MCF 10A (cell line): ENCODE data around the gene HSD17B2. TPM values are rescaled to one million over a fixed set of nuclear protein-coding genes. Genes with fewer than 3 reads are reported as not detected.

ENCODE experiments used
- BruUV-seq: library from RNA; stranded (reverse); fragments of 400-500 nt; replicated peaks from 2 replicates; lab custom pipeline; 2021; lab: Mats Ljungman, UMichigan
- CTCF ChIA-PET: fragments of 300-600 bp; sonication (Branson Sonifier 250); formaldehyde crosslinking; extraction: SDS; loops from one replicate; lab custom pipeline; 2021; ENCODE audit warnings: antibody characterized with exemption, inconsistent platforms; lab: Yijun Ruan, JAX
- POLR2A ChIA-PET: fragments of 300-600, 350-650 bp; sonication (Branson Sonifier 250); formaldehyde crosslinking; extraction: SDS; loops from one replicate; lab custom pipeline; 2020; ENCODE audit warnings: antibody characterized with exemption, inconsistent platforms; lab: Yijun Ruan, JAX
- DNase-seq: peaks from one replicate; pipeline ENCODE4 v3.0.0-alpha.2; 2018; ENCODE audit not compliant: unreplicated experiment
- H3K27ac Mint-ChIP-seq: one replicate; pipeline ENCODE4 v1.8.0; 2022; ENCODE audit warnings: mild to moderate bottlenecking, low read depth, mixed read lengths; ENCODE audit not compliant: unreplicated experiment
- H3K27me3 Mint-ChIP-seq: one replicate; pipeline ENCODE4 v1.8.0; 2022; ENCODE audit warnings: mixed read lengths; ENCODE audit not compliant: insufficient read depth, unreplicated experiment
- H3K36me3 Mint-ChIP-seq: one replicate; pipeline ENCODE4 v1.8.0; 2022; ENCODE audit warnings: mild to moderate bottlenecking, moderate library complexity, mixed read lengths; ENCODE audit not compliant: insufficient read depth, unreplicated experiment
- H3K4me1 Mint-ChIP-seq: one replicate; pipeline ENCODE4 v1.8.0; 2022; ENCODE audit warnings: mixed read lengths; ENCODE audit not compliant: insufficient read depth, unreplicated experiment
- H3K4me3 Mint-ChIP-seq: one replicate; pipeline ENCODE4 v1.8.0; 2022; ENCODE audit warnings: mild to moderate bottlenecking, moderate library complexity, mixed read lengths; ENCODE audit not compliant: unreplicated experiment
- H3K9me3 Mint-ChIP-seq: one replicate; pipeline ENCODE4 v1.8.0; 2022; ENCODE audit warnings: mixed read lengths; ENCODE audit not compliant: unreplicated experiment
- CTCF ChIP-seq: fragments of 200-600 bp; IDR thresholded peaks from one replicate; pipeline ENCODE4 v1.8.0; 2022; ENCODE audit warnings: antibody characterized with exemption, mild to moderate bottlenecking; ENCODE audit not compliant: unreplicated experiment
- intact Hi-C: fragments of 100-400 bp; cut with micrococcal nuclease; formaldehyde crosslinking; loops from 2 replicates; pipeline ENCODE4 v1.14.1; 2022
- total RNA-seq: library from RNA; stranded (reverse); gene quantifications from 2 replicates; pipeline ENCODE4 v1.2.3, GENCODE V29; 2022

HSD17B2 gene
- total RNA-seq, 1 experiment from 2014 or later: 0.93 TPM

DNA sequence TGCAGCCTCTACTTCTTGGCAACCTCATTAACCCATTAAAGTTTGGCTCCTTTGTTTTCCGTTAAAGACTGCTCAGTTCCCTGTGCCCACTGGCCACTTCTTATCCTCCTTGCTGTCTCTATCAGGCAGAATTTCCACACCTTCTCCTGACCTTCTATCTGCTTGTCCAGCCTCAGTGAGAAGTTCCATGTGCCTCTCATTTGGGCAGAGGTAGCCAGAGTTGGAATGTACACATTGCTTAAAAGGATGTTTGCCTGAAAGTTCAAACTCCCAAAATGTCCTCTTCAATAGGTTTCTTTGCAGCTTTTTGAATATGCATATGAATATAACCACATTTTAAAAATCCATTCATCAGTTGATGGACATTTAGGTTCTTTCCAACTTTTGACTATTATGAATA lies 47.0 kb downstream of the HSD17B2 start:
- Mint-ChIP-seq H3K27me3 (no peaks in the 10 kb centered on the region), H3K4me1 (peaks cover 4% of the 10 kb centered on the region)

GRCh38 chr16:82082543-82083244 lies 47.6 kb downstream of the HSD17B2 start:
- peaks cover 4% of the 10 kb centered on the region for H3K4me1 Mint-ChIP-seq
- no peak overlapping the region for H3K27ac Mint-ChIP-seq
- POLR2A ChIA-PET: interaction anchor here (0.7 to 1.6 kb wide), 2 partner anchors 13 to 1765 kb away, joined by 4 read pairs; no protein-coding TSS in a partner anchor
- no peak for TF ChIP-seq CTCF
- H3K9me3 Mint-ChIP-seq: peaks cover 20% of the 10 kb centered on the region
- CTCF ChIA-PET: interaction anchor here (1.0 to 1.4 kb wide), 4 partner anchors 10 to 1386 kb away, joined by 3 to 5 read pairs (median 3); no protein-coding TSS in a partner anchor
- intact Hi-C loops: no loop called here
- H3K36me3 Mint-ChIP-seq: no peaks in the 10 kb centered on the region
- H3K27me3 Mint-ChIP-seq: no peaks in the 10 kb centered on the region
- H3K4me3 Mint-ChIP-seq: no peak overlapping the region
- no TSS peak for BruUV-seq
- DNase-seq: peak; percentile 58

More for the DNA sequence above, 47.0 kb downstream of the HSD17B2 start:
- CTCF ChIA-PET: interaction anchor here (0.8 to 1.4 kb wide), 4 partner anchors 10 to 1387 kb away, joined by 3 to 5 read pairs (median 3); no protein-coding TSS in a partner anchor
- no peaks in the 10 kb centered on the region for H3K36me3 Mint-ChIP-seq
- no peak overlapping the region for H3K27ac Mint-ChIP-seq
- DNase-seq: no peak
- peaks cover 25% of the 10 kb centered on the region for H3K9me3 Mint-ChIP-seq
- no peak for TF ChIP-seq CTCF
- no peak overlapping the region for H3K4me3 Mint-ChIP-seq
- no TSS peak for BruUV-seq
- intact Hi-C loops: no loop called here
- POLR2A ChIA-PET: interaction anchor here (0.6 to 1.6 kb wide), 3 partner anchors 14 to 1765 kb away, joined by 3 to 4 read pairs (median 4); no protein-coding TSS in a partner anchor

DNA sequence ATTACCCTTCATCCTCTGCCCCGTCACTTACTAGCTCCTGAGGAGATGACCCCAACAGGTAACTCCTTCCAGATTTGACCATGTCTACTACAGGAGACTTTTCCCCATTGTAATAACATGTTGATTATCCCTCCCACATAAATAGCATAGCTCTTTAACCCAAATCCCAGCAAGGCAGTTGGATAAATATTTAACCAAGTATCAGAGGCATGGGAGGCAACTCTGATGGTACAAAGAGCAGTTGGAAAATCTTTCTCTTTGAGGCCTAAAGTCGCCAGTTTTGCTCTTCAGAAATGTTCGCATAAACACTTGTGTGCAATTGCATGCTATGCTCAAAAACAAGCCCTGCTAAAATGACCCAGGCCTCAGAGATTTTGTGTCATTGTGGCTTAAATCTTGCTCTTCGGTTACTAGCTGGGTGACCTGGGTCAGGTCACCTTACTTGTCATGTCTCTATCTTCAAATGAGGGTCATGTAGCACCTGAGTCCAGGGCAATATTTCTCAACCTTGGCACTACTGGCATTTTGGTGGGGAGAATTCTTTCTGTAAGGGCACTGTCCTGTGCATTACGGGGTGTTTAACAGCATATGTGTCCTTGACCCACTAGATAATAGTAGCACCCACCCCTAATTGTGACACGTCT lies 48.8 kb downstream of the HSD17B2 start:
- H3K27me3 Mint-ChIP-seq: no peaks in the 10 kb centered on the region
- intact Hi-C loops: no loop called here
- H3K4me3 Mint-ChIP-seq: no peak overlapping the region
- peaks cover 8% of the 10 kb centered on the region for H3K9me3 Mint-ChIP-seq
- H3K4me1 Mint-ChIP-seq: peaks cover 4% of the 10 kb centered on the region
- H3K27ac Mint-ChIP-seq: no peak overlapping the region
- DNase-seq: no peak
- POLR2A ChIA-PET: no interaction called here
- no peak for TF ChIP-seq CTCF
- BruUV-seq: no TSS peak
- H3K36me3 Mint-ChIP-seq: no peaks in the 10 kb centered on the region
- CTCF ChIA-PET: no interaction called here
